ENCODE data around the gene SCN8A.
"Not testable (repeated sequence)": the region's sequence is repeated elsewhere in the genome, so short reads cannot be mapped to it uniquely, and the experiment has no call there.

The SCN8A gene

DNA sequence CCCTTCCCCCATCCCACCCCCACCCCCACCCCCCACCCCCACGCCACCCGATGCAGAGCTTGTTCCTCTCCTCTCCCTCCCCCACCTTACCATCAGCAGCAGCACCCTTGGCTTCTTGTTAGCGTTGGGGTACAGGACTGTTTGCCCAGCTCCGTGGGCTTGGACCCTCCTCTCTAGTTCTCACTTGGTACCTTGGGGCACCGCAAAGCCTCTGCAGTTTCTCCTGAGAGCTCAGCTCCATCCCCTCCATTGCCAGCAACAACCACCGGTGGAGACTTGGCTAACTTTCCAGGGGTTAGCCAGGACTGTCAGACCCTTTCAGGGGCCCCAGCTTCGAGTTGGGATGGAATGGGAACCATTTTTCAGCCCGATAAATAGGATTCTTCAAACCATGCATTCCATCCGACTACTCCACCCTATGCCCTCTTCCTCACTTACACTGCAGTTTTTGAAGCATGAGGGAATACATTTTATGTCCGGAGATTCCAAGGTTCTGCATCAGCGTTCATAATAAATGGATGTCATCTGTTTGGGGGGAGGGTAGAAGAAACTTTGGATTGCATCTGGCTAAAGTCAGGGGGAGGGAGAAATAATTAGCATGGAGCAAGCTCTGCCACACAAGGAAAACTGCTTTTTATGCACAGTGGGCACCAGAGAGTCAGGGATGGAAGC lies 1.1 kb downstream of the SCN8A start:
- Histone ChIP-seq H3K4me3 (ENCODE audit: low read length in 2 of 2) (no peak overlapping the region), H3K27ac (ENCODE audit: low read length) (no peak overlapping the region), H3K9me3 (ENCODE audit: control insufficient read depth in 2 of 2, low read length in 2 of 2) (no peaks in the 10 kb centered on the region)

DNA sequence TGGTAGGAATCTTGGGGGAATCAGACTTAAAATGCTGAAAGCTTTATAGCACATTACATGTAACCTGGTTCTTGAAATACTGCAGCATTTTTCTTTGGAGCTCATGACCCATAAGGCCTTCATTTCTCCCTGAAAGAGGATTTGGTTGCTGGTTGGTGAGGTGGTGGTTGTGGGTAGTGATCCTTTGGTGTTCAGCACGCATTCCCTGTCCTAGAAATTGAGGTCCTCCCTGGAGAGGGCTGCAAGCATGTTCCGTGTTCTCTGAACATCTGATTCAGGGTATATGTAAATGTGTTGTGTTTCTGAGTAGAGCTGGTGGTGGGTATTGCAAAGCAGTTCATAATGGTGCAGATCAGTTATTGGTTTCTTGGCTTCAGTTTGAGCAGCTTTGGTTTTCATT lies 2.0 kb downstream of the SCN8A start:
- Histone ChIP-seq H3K4me3 (ENCODE audit: low read length in 2 of 2) (no peak overlapping the region), H3K27me3 (ENCODE audit: control insufficient read depth in 1 of 2, insufficient read depth in 2 of 2, low read length in 2 of 2) (peaks cover 13 to 25% of the 10 kb centered on the region in 2 donors), H3K9ac (ENCODE audit: low read length in 2 of 2) (no peak overlapping the region)

More for the DNA sequence above, 1.1 kb downstream of the SCN8A start:
- Histone ChIP-seq H3K27me3 (ENCODE audit: control insufficient read depth in 1 of 2, insufficient read depth in 2 of 2, low read length in 2 of 2) (peaks cover 13 to 27% of the 10 kb centered on the region in 2 donors), H3K4me1 (ENCODE audit: control insufficient read depth, insufficient read depth, low read length) (peaks cover 9% of the 10 kb centered on the region), H3K9ac (ENCODE audit: low read length in 2 of 2) (no peak overlapping the region), H3K36me3 (ENCODE audit: control insufficient read depth in 2 of 2, insufficient read depth in 2 of 2, low read length in 2 of 2) (no peaks in the 10 kb centered on the region)

DNA sequence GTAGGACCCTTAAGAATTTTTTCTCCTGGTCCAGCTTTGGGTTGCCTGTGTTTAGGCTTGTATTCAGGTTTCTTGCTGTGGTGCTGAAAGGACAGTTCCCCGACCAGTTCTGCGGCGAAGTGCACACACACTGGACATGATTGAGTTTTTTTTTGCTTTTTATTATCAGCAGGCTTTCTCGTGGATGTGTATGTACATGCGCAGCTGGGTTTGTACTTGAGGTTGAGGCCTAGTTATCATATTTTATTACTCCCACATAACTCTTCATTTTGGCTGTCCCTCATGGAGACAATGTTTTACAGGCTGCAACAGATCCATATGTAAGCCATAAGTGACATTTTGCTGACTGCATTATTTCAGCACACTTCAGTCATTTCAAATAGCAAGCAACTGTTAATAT lies 2.5 kb downstream of the SCN8A start:
- H3K9me3 ChIP-seq (ENCODE audit: control insufficient read depth in 2 of 2, low read length in 2 of 2): no peaks in the 10 kb centered on the region
- no peak overlapping the region for H3K4me3 ChIP-seq (ENCODE audit: low read length in 2 of 2)
- H3K4me1 ChIP-seq (ENCODE audit: control insufficient read depth, insufficient read depth, low read length): peaks cover 9% of the 10 kb centered on the region
- H3K27ac ChIP-seq (ENCODE audit: low read length): no peak overlapping the region
- H3K9ac ChIP-seq (ENCODE audit: low read length in 2 of 2): no peak overlapping the region
- peaks cover 13 to 25% of the 10 kb centered on the region in 2 donors for H3K27me3 ChIP-seq (ENCODE audit: control insufficient read depth in 1 of 2, insufficient read depth in 2 of 2, low read length in 2 of 2)
- H3K36me3 ChIP-seq (ENCODE audit: control insufficient read depth in 2 of 2, insufficient read depth in 2 of 2, low read length in 2 of 2): no peaks in the 10 kb centered on the region

More for the DNA sequence above, 2.0 kb downstream of the SCN8A start:
- Histone ChIP-seq H3K4me1 (ENCODE audit: control insufficient read depth, insufficient read depth, low read length) (peaks cover 9% of the 10 kb centered on the region), H3K36me3 (ENCODE audit: control insufficient read depth in 2 of 2, insufficient read depth in 2 of 2, low read length in 2 of 2) (no peaks in the 10 kb centered on the region), H3K27ac (ENCODE audit: low read length) (no peak overlapping the region), H3K9me3 (ENCODE audit: control insufficient read depth in 2 of 2, low read length in 2 of 2) (no peaks in the 10 kb centered on the region)

DNA sequence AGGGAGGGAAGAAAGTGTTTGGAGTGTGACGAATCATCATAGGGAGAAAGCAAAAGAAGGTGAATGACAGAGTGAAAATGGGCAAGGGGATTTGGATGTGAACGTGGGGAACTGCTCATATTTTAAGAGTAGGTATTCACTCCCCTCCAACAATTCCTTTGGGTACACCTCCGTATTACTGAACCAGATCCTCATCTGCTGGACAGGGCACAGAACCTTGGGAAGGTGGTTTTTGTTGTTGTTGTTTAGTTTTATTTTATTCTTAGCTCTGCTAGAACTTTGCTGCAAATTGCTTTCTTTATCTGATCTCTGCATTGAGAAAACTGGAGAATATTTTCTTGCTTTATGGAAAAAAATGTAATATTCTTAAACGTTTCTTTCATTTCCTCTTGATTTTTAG lies 7.1 kb downstream of the SCN8A start:
- Histone ChIP-seq H3K9ac (ENCODE audit: low read length in 2 of 2) (no peak overlapping the region), H3K9me3 (ENCODE audit: control insufficient read depth in 2 of 2, low read length in 2 of 2) (no peaks in the 10 kb centered on the region), H3K4me1 (ENCODE audit: control insufficient read depth, insufficient read depth, low read length) (no peaks in the 10 kb centered on the region), H3K36me3 (ENCODE audit: control insufficient read depth in 2 of 2, insufficient read depth in 2 of 2, low read length in 2 of 2) (no peaks in the 10 kb centered on the region), H3K27me3 (ENCODE audit: control insufficient read depth in 1 of 2, insufficient read depth in 2 of 2, low read length in 2 of 2) (peaks cover under 1 to 7% of the 10 kb centered on the region in 2 donors), H3K27ac (ENCODE audit: low read length) (no peak overlapping the region), H3K4me3 (ENCODE audit: low read length in 2 of 2) (no peak overlapping the region)

DNA sequence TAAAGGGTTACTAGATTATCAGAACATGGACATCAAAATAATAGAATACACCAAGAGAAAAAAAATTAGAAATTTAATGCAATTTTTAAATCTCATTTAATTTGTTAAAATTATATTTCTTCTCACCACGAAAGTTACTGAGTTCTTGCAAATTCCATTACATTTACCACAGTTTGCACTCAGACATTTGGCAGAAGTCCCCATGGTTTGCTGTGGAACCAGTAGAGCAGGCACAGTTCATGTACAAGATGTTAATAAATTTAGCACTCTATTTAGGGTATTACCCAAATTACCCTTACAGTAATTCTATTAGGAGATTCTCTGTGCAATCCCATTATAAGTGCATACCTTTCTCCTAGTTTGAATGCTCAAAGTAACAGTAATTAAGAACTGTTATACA lies 9.7 kb downstream of the SCN8A start:
- Histone ChIP-seq H3K27ac (ENCODE audit: low read length) (no peak overlapping the region), H3K36me3 (ENCODE audit: control insufficient read depth in 2 of 2, insufficient read depth in 2 of 2, low read length in 2 of 2) (no peaks in the 10 kb centered on the region), H3K27me3 (ENCODE audit: control insufficient read depth in 1 of 2, insufficient read depth in 2 of 2, low read length in 2 of 2) (peaks cover 0 to 5% of the 10 kb centered on the region in 2 donors), H3K9ac (ENCODE audit: low read length in 2 of 2) (no peak overlapping the region), H3K9me3 (ENCODE audit: control insufficient read depth in 2 of 2, low read length in 2 of 2) (no peaks in the 10 kb centered on the region), H3K4me1 (ENCODE audit: control insufficient read depth, insufficient read depth, low read length) (no peaks in the 10 kb centered on the region), H3K4me3 (ENCODE audit: low read length in 2 of 2) (no peak overlapping the region)

DNA sequence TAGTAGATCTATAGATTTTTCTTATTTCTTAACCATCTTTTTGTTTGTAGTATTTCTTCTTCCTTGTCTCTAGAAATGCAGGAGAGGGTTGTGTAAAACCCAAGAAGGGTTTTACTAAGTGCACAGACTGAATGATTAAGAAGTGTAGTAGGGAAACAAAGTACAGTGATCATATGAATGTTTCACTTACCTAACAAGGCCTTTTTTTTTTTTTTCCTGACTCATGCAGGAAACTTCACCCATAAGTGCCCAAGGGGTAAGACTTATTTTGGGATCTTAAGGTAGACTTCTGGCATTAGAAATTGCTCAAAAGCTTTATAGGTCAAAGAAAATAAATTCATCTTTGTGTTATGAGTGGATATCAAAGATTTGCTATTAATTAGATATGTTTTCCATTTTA lies 10.2 kb downstream of the SCN8A start:
- H3K36me3 ChIP-seq (ENCODE audit: control insufficient read depth in 2 of 2, insufficient read depth in 2 of 2, low read length in 2 of 2): no peaks in the 10 kb centered on the region
- H3K9me3 ChIP-seq (ENCODE audit: control insufficient read depth in 2 of 2, low read length in 2 of 2): no peaks in the 10 kb centered on the region

DNA sequence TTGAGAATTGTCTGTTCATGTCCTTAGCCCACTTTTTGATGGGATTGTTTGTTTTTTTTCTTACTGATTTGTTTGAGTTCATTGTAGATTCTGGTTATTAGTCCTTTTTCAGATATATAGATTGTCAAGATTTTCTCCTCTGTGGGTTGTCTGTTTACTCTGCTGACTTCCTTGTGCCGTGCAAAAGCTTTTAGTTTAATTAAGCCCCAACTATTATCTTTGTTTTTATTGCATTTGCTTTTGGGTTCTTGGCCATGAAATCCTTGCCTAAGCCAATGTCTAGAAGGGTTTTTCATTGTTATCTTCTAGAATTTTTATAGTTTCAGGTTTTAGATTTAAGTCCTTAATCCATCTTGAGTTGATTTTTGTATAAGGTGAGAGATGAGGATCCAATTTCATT lies 14.9 kb downstream of the SCN8A start:
- not testable (repeated sequence) for H3K27me3 ChIP-seq (ENCODE audit: control insufficient read depth in 1 of 2, insufficient read depth in 2 of 2, low read length in 2 of 2); H3K9ac ChIP-seq (ENCODE audit: low read length in 2 of 2); H3K9me3 ChIP-seq (ENCODE audit: control insufficient read depth in 2 of 2, low read length in 2 of 2); H3K4me1 ChIP-seq (ENCODE audit: control insufficient read depth, insufficient read depth, low read length); H3K36me3 ChIP-seq (ENCODE audit: control insufficient read depth in 2 of 2, insufficient read depth in 2 of 2, low read length in 2 of 2); H3K4me3 ChIP-seq (ENCODE audit: low read length in 2 of 2); H3K27ac ChIP-seq (ENCODE audit: low read length)

More for the DNA sequence above, 10.2 kb downstream of the SCN8A start:
- peaks cover 0 to 5% of the 10 kb centered on the region in 2 donors for H3K27me3 ChIP-seq (ENCODE audit: control insufficient read depth in 1 of 2, insufficient read depth in 2 of 2, low read length in 2 of 2)
- H3K4me3 ChIP-seq (ENCODE audit: low read length in 2 of 2): no peak overlapping the region
- H3K4me1 ChIP-seq (ENCODE audit: control insufficient read depth, insufficient read depth, low read length): no peaks in the 10 kb centered on the region
- no peak overlapping the region for H3K9ac ChIP-seq (ENCODE audit: low read length in 2 of 2)
- no peak overlapping the region for H3K27ac ChIP-seq (ENCODE audit: low read length)

DNA sequence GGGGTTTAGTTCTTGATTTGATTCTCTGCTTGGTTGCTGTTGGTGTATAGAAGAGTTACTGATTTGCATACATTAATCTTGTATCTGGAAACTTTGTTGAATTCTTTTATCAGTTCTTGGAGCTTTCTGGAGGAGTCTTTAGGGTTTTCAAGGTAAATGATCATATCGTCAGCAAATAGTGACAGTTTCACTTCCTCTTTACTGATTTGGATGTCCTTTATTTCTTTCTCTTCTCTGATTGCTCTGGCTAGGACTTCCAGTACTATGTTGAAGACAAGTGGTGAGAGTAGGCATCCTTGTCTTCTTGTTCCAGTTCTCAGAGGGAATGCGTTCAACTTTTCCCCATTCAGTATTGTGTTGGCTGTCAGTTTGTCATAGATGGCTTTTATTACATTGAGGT lies 16.2 kb downstream of the SCN8A start:
- not testable (repeated sequence) for H3K36me3 ChIP-seq (ENCODE audit: control insufficient read depth in 2 of 2, insufficient read depth in 2 of 2, low read length in 2 of 2); H3K27ac ChIP-seq (ENCODE audit: low read length); H3K27me3 ChIP-seq (ENCODE audit: control insufficient read depth in 1 of 2, insufficient read depth in 2 of 2, low read length in 2 of 2); H3K4me1 ChIP-seq (ENCODE audit: control insufficient read depth, insufficient read depth, low read length); H3K9me3 ChIP-seq (ENCODE audit: control insufficient read depth in 2 of 2, low read length in 2 of 2); H3K4me3 ChIP-seq (ENCODE audit: low read length in 2 of 2); H3K9ac ChIP-seq (ENCODE audit: low read length in 2 of 2)

DNA sequence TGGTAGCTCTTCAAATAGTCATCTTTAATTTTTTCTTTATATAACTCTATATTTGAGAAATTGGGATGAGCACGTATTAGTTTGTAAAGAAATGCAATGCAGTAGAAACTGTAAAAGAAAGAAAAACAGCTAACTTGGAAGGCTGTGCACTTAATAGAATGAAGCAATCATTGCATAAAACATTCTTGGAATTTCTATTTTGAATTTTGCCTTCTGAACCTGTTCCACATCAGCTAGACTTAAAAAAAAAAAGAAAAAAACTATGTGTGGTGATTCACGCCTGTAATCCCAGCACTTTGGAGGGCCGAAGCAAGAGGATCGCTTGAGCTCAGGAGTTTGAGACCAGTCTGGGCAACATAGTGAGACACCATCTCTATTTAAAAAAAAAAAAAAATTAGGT lies 29.4 kb downstream of the SCN8A start:
- Histone ChIP-seq H3K4me1 (ENCODE audit: control insufficient read depth, insufficient read depth, low read length) (no peaks in the 10 kb centered on the region), H3K9ac (ENCODE audit: low read length in 2 of 2) (no peak overlapping the region), H3K4me3 (ENCODE audit: low read length in 2 of 2) (no peak overlapping the region), H3K36me3 (ENCODE audit: control insufficient read depth in 2 of 2, insufficient read depth in 2 of 2, low read length in 2 of 2) (no peaks in the 10 kb centered on the region), H3K27ac (ENCODE audit: low read length) (no peak overlapping the region), H3K27me3 (ENCODE audit: control insufficient read depth in 1 of 2, insufficient read depth in 2 of 2, low read length in 2 of 2) (peaks cover 0 to 3% of the 10 kb centered on the region in 2 donors), H3K9me3 (ENCODE audit: control insufficient read depth in 2 of 2, low read length in 2 of 2) (peaks cover 0 to 3% of the 10 kb centered on the region in 2 donors)

DNA sequence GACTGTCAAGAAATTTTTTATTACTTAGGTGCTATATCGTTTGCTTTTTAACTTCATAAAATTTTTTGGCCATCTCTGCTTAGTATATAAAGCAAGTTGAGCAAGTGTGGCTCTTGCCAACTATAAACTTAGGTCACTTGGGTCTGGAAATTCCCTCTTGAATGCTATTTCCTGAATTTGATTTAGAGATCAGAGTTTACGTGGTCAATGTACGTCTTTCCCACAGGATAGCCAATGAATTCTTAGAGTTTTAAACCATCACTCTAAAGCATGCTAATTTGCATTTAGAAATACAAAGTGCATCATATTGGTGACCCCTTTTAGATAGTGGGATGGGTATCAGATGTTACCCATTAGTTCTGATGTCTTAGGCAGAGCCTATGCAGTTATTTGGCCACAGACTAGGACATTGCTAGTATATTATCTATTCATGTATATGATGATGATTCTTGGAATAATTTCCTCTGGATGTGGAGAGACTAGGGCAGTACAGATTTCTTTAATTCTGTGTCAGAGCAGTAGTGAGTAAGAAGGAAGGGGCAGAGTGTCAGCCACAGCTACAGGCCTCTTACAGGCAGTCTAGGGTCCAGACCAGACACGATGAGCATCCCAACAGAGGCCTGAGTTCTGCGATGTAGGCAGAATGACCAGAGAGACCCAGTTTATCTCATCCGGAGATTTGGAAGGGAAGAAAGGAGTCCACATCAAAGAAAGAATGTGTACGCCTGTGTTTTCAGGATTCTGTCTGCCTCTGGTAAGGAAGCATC lies 30.3 kb downstream of the SCN8A start:
- no peak overlapping the region for H3K9ac ChIP-seq (ENCODE audit: low read length in 2 of 2)
- H3K27me3 ChIP-seq (ENCODE audit: control insufficient read depth in 1 of 2, insufficient read depth in 2 of 2, low read length in 2 of 2): peaks cover 0 to 3% of the 10 kb centered on the region in 2 donors
- H3K9me3 ChIP-seq (ENCODE audit: control insufficient read depth in 2 of 2, low read length in 2 of 2): peaks cover 0 to 3% of the 10 kb centered on the region in 2 donors
- H3K4me1 ChIP-seq (ENCODE audit: control insufficient read depth, insufficient read depth, low read length): no peaks in the 10 kb centered on the region
- H3K4me3 ChIP-seq (ENCODE audit: low read length in 2 of 2): no peak overlapping the region
- no peak overlapping the region for H3K27ac ChIP-seq (ENCODE audit: low read length)
- no peaks in the 10 kb centered on the region for H3K36me3 ChIP-seq (ENCODE audit: control insufficient read depth in 2 of 2, insufficient read depth in 2 of 2, low read length in 2 of 2)

DNA sequence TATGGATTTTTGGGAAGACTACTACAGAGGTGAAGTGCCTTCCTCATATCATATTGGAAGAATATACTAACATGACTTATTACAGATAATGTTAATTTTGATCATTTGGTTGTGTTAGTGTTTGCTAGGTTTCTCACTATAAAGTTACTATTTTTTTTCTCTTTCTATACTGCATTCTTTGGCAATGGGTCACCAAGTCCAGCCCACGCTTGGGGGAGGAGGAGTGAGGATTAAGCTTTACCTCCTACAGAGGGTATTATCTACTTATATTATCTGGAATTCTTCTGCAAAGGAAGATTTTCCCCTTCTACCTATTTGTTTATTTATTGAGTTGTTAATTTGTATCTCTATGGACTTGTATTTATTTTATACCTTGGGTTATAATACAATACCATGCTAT lies 31.5 kb downstream of the SCN8A start:
- Histone ChIP-seq H3K4me1 (ENCODE audit: control insufficient read depth, insufficient read depth, low read length) (no peaks in the 10 kb centered on the region), H3K27me3 (ENCODE audit: control insufficient read depth in 1 of 2, insufficient read depth in 2 of 2, low read length in 2 of 2) (peaks cover 0 to 3% of the 10 kb centered on the region in 2 donors)

More for the DNA sequence above, 31.5 kb downstream of the SCN8A start:
- Histone ChIP-seq H3K4me3 (ENCODE audit: low read length in 2 of 2) (no peak overlapping the region), H3K9ac (ENCODE audit: low read length in 2 of 2) (no peak overlapping the region), H3K27ac (ENCODE audit: low read length) (no peak overlapping the region), H3K36me3 (ENCODE audit: control insufficient read depth in 2 of 2, insufficient read depth in 2 of 2, low read length in 2 of 2) (no peaks in the 10 kb centered on the region), H3K9me3 (ENCODE audit: control insufficient read depth in 2 of 2, low read length in 2 of 2) (peaks cover 0 to 3% of the 10 kb centered on the region in 2 donors)
